ENCODE data around the gene RAD23B. TPM values are rescaled to one million over a fixed set of nuclear protein-coding genes. Genes with fewer than 3 reads are reported as not detected.

RAD23B gene
- total and polyA plus RNA-seq, 2 of the 13 experiments (the other 11 are each of a cell fraction or from before 2014, with no cell fraction given): 133 to 156 TPM

DNA sequence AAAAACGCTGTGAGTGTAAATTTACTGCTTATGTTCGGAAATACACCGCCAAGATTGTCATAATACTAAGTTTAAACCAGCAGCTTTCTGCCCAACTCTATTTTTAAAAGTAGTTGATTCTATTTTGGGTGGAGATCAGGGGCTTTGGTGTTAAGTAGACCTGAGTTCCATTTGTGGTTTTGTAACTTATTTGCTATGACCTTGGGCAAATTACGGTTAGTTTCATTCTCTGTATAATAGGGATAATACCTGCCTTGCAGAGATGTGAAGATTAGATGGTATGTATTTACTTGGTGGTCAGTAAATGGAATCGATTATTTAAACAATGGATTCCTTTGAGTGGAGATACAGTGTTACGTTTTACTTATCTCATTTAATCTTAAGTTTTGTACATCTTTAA lies 1.6 kb downstream of the RAD23B start (continued):
- TF ChIP-seq CREM (IDR thresholded peaks at IDR 0.05) (peak; percentile 67; the same call in 1 of the 2 replicates), CREM (CRISPR knock-in tag; IDR thresholded peaks at IDR 0.05) (no peak), HMG20A (CRISPR knock-in tag; IDR thresholded peaks at IDR 0.05; ENCODE audit: borderline replicate concordance) (peak; percentile 51; the same call in 1 of the 2 replicates), FOXO1 (CRISPR knock-in tag; IDR thresholded peaks at IDR 0.05) (no peak), CEBPG (CRISPR knock-in tag; IDR thresholded peaks at IDR 0.05) (0 out of 2 replicates have a peak, but pooled peaks have one; percentile 19), NR2F6 (IDR thresholded peaks at IDR 0.05) (peak; percentile 41), NR2F6 (CRISPR knock-in tag; IDR thresholded peaks at IDR 0.05) (peak; percentile 46; the same call in 1 of the 2 replicates), MAF1 (CRISPR knock-in tag; IDR thresholded peaks at IDR 0.05; ENCODE audit: borderline replicate concordance) (no peak), KDM2A (CRISPR knock-in tag; IDR thresholded peaks at IDR 0.05; ENCODE audit: borderline replicate concordance, low read depth) (no peak), JUN (CRISPR knock-in tag; IDR thresholded peaks at IDR 0.05) (no peak), FOXA1 (IDR thresholded peaks at IDR 0.05) (no peak; the same call in 1 of the 2 replicates), FOXA1 (CRISPR knock-in tag; IDR thresholded peaks at IDR 0.05) (peak; percentile 72; the same call in 1 of the 2 replicates), ONECUT2 (CRISPR knock-in tag; IDR thresholded peaks at IDR 0.05) (peak; percentile 96), SAP130 (CRISPR knock-in tag; IDR thresholded peaks at IDR 0.05; ENCODE audit: low read depth) (peak; percentile 74), CC2D1A (CRISPR knock-in tag; IDR thresholded peaks at IDR 0.05) (no peak), ATM (IDR thresholded peaks at IDR 0.05; ENCODE audit: borderline replicate concordance) (no peak), ZNF512B (CRISPR knock-in tag; IDR thresholded peaks at IDR 0.05; ENCODE audit: borderline replicate concordance) (no peak), ZNF768 (CRISPR knock-in tag; IDR thresholded peaks at IDR 0.05) (no peak), SRSF1 (optimal IDR thresholded peaks at IDR 0.05; ENCODE audit: low read depth, low read length) (no peak), DBP (CRISPR knock-in tag; IDR thresholded peaks at IDR 0.05; ENCODE audit: not compliant biosample characterization) (no peak), BRCA1 (CRISPR knock-in tag; IDR thresholded peaks at IDR 0.05) (no peak), ATF1 (CRISPR knock-in tag; IDR thresholded peaks at IDR 0.05) (peak; percentile 43; the same call in 1 of the 2 replicates), MIER2 (CRISPR knock-in tag; IDR thresholded peaks at IDR 0.05) (no peak), HDAC2 (CRISPR knock-in tag; IDR thresholded peaks at IDR 0.05) (peak; percentile 67), POLR2AphosphoS5 (IDR thresholded peaks at IDR 0.05; ENCODE audit: low read depth, low read length) (peak; percentile 38), CHCHD3 (CRISPR knock-in tag; IDR thresholded peaks at IDR 0.05) (no peak), TCF7 (IDR thresholded peaks at IDR 0.05; ENCODE audit: low read depth) (peak; percentile 20; the same call in 1 of the 2 replicates), ZBTB21 (CRISPR knock-in tag; IDR thresholded peaks at IDR 0.05) (0 out of 2 replicates have a peak, but pooled peaks have one; percentile 14), ZBTB7B (CRISPR knock-in tag; IDR thresholded peaks at IDR 0.05) (no peak), MAZ (IDR thresholded peaks at IDR 0.05; ENCODE audit: borderline replicate concordance, low read depth, low read length) (no peak), MAZ (CRISPR knock-in tag; IDR thresholded peaks at IDR 0.05; ENCODE audit: low read depth) (no peak)
- TF ChIP-seq, protein P1, sequence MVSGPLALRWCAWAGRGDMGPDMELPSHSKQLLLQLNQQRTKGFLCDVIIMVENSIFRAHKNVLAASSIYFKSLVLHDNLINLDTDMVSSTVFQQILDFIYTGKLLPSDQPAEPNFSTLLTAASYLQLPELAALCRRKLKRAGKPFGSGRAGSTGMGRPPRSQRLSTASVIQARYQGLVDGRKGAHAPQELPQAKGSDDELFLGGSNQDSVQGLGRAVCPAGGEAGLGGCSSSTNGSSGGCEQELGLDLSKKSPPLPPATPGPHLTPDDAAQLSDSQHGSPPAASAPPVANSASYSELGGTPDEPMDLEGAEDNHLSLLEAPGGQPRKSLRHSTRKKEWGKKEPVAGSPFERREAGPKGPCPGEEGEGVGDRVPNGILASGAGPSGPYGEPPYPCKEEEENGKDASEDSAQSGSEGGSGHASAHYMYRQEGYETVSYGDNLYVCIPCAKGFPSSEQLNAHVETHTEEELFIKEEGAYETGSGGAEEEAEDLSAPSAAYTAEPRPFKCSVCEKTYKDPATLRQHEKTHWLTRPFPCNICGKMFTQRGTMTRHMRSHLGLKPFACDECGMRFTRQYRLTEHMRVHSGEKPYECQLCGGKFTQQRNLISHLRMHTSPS (CRISPR knock-in tag; IDR thresholded peaks at IDR 0.05; ENCODE audit: low read depth): no peak

Measured in HepG2 (cell line).